A549 (cell line): Measurements from ENCODE around the gene NCLN.

Experiments
- BHLHE40 ChIP-seq: IDR thresholded peaks from 2 replicates; pipeline ENCODE4 v1.6.1; 2012; ENCODE audit warnings: low read depth, low read length, inconsistent platforms
- CHD2 ChIP-seq: fragments of 150-350 bp; IDR thresholded peaks from 2 replicates; pipeline ENCODE4 v1.6.1; 2014; ENCODE audit warnings: low read length; ENCODE audit not compliant: partially characterized antibody
- KDM1A ChIP-seq: fragments of 200-600 bp; sonication (generic); IDR thresholded peaks from 2 replicates; pipeline ENCODE4 v1.6.1; 2016; ENCODE audit warnings: low read depth, mild to moderate bottlenecking
- POLR2AphosphoS2 ChIP-seq: conservative IDR thresholded peaks from 2 replicates; pipeline ENCODE4 v1.6.1; 2012; ENCODE audit warnings: low read length, improper control_type of control experiment, inconsistent platforms
- TF ChIP-seq, protein P1 (sequence below): fragments of >200 bp; sonication (Bioruptor Twin); formaldehyde crosslinking; IDR thresholded peaks from 3 replicates; pipeline ENCODE4 v1.5.1; 2016
- TF ChIP-seq, protein P2 (sequence below): fragments of 200-600 bp; sonication (generic); IDR thresholded peaks from 2 replicates; pipeline ENCODE4 v1.6.1; 2016; ENCODE audit warnings: antibody characterized with exemption, mild to moderate bottlenecking, moderate library complexity

GRCh38 chr19:3231288-3231687, 45.6 kb downstream of the NCLN start:
- TF ChIP-seq, protein P1, sequence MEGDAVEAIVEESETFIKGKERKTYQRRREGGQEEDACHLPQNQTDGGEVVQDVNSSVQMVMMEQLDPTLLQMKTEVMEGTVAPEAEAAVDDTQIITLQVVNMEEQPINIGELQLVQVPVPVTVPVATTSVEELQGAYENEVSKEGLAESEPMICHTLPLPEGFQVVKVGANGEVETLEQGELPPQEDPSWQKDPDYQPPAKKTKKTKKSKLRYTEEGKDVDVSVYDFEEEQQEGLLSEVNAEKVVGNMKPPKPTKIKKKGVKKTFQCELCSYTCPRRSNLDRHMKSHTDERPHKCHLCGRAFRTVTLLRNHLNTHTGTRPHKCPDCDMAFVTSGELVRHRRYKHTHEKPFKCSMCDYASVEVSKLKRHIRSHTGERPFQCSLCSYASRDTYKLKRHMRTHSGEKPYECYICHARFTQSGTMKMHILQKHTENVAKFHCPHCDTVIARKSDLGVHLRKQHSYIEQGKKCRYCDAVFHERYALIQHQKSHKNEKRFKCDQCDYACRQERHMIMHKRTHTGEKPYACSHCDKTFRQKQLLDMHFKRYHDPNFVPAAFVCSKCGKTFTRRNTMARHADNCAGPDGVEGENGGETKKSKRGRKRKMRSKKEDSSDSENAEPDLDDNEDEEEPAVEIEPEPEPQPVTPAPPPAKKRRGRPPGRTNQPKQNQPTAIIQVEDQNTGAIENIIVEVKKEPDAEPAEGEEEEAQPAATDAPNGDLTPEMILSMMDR, result no peak
- no peak for TF ChIP-seq POLR2AphosphoS2
- TF ChIP-seq, protein P2, sequence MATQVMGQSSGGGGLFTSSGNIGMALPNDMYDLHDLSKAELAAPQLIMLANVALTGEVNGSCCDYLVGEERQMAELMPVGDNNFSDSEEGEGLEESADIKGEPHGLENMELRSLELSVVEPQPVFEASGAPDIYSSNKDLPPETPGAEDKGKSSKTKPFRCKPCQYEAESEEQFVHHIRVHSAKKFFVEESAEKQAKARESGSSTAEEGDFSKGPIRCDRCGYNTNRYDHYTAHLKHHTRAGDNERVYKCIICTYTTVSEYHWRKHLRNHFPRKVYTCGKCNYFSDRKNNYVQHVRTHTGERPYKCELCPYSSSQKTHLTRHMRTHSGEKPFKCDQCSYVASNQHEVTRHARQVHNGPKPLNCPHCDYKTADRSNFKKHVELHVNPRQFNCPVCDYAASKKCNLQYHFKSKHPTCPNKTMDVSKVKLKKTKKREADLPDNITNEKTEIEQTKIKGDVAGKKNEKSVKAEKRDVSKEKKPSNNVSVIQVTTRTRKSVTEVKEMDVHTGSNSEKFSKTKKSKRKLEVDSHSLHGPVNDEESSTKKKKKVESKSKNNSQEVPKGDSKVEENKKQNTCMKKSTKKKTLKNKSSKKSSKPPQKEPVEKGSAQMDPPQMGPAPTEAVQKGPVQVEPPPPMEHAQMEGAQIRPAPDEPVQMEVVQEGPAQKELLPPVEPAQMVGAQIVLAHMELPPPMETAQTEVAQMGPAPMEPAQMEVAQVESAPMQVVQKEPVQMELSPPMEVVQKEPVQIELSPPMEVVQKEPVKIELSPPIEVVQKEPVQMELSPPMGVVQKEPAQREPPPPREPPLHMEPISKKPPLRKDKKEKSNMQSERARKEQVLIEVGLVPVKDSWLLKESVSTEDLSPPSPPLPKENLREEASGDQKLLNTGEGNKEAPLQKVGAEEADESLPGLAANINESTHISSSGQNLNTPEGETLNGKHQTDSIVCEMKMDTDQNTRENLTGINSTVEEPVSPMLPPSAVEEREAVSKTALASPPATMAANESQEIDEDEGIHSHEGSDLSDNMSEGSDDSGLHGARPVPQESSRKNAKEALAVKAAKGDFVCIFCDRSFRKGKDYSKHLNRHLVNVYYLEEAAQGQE, result no peak
- no peak for TF ChIP-seq BHLHE40
- no peak for TF ChIP-seq CHD2
- TF ChIP-seq KDM1A, result no peak
